ENCODE data around the gene SPATA13.
"Not testable (repeated sequence)": the region's sequence is repeated elsewhere in the genome, so short reads cannot be mapped to it uniquely, and the experiment has no call there.

SPATA13 gene

GRCh38 chr13:24348385-24348784, 187.9 kb downstream of the SPATA13 start:
- in situ Hi-C loops (cut with HindIII; ENCODE audit: low sequenced_read_pairs) = no loop called here

DNA sequence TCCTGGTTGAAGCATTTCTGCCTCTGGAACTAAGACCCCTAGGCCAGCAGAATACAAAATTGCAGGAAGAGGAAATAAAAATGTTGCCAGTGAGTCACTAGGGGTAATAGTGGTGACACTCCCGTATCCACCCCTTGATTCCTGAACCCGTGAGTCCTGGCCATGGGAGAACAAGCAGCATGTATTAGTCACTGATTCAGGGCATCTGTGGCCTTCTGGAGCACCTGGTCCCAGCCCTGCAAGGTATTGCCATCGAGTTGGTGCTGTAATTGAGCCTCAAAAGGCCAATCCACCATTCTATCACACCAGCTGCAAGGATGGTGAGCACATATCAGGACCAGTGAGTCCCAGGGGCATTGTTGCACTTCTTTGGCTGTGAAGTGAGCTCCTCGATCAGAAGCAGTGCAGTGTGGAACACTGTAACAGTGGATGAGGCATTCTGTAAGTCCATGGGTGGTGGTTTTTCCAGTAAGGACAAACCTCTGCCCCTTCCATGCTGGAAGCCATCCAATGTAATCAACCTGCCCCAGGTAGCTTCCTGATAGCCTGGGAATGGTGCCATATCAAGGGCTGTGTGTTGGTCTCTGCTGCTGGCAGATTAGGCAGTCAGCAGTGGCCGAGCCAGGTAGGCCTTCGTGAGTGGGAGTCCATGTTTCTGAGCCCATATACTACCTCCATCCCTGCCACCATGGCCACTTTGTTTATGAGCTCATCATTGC, 188.4 kb downstream of the SPATA13 start:
- in situ Hi-C loops (cut with HindIII; ENCODE audit: low sequenced_read_pairs) = no loop called here

DNA sequence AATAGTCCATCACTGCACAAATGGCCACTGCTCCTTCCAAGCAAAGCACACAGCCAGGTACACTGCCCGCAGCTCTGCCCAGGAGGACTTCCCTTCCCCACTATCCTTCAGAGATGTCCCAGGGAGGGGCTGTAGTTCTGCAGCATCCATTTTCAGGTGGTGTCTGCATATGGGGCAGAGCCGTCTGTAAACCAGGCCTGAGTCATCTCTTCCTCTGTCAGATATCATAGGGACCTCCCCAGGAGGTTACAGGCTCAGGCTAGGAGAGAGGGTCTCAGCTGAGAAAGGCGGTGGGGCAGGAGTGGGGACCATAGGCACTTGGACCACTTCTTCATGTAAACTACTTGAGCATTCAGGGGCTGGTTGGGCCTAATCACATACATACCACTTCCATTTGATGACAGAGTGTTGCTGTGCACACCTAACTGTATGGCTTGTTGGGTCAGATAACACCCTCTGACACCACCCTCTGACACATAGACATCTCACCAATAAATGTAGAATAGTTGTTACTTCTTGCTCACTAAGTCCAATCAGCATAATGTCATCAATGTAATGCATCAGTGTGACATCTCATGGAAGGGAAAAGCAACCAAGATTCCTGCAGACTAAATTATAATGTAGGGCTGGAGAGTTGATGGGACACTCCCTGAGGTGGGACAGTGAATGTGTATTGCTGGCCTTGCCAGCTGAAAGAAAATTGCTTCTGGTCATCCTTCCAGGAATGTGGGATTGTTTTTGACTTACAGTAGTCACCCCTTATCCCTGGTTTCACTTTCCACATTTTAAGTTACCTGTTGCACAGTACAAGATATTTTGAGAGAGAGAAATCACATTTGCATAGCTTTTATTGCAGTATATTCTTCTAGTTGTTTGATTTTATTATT, 189.5 kb downstream of the SPATA13 start:
- in situ Hi-C loops (cut with HindIII; ENCODE audit: low sequenced_read_pairs) = not testable (repeated sequence)

DNA sequence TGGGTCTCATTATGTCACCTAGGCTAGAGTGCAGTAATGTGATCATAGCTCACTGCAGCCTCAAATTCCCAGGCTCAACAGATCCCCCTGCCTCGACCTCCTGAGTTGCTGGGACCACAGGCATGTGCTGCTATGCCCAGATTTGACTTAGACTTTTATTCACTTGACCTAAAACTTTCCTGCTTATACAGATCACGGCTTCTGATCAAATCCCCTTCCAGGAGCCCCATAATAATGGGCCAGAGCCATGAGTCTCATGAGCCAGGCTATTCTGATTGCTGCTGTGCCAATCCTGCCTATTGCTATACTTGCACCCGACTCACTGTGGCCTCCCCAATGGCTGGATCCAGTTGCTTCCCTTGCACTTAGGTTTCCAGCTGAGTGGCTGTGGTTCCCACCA, 190.9 kb downstream of the SPATA13 start:
- in situ Hi-C loops (cut with HindIII; ENCODE audit: low sequenced_read_pairs) = no loop called here

- in situ Hi-C loops (cut with HindIII; ENCODE audit: low sequenced_read_pairs) = no loop called here
Measured at GRCh38 chr13:24353736-24354135, 193.2 kb downstream of the SPATA13 start.

- in situ Hi-C loops (cut with HindIII; ENCODE audit: low sequenced_read_pairs) = no loop called here
Measured at GRCh38 chr13:24355103-24355502, 194.6 kb downstream of the SPATA13 start.

GRCh38 chr13:24356270-24356669, 195.8 kb downstream of the SPATA13 start:
- in situ Hi-C loops (cut with HindIII; ENCODE audit: low sequenced_read_pairs) = no loop called here
